HG02943 (cell line): Measurements from ENCODE around the gene MTFR1L.

ENCODE experiments used
- ATAC-seq: cut with Tn5 transposase; IDR thresholded peaks from one replicate; pipeline ENCODE4 v1.9.1; 2021; ENCODE audit warnings: mild to moderate bottlenecking, low read depth, moderate library complexity; ENCODE audit not compliant: unreplicated experiment

MTFR1L gene

GRCh38 chr1:25858906-25859789, 39.4 kb downstream of the MTFR1L start, which contains the start of gene AUNIP:
TSS of gene AUNIP (minus strand) at chr1:25859457. CDS start at chr1:25859357, 100 bp downstream.
- peak; percentile 77 for ATAC-seq

GRCh38 chr1:25861316-25862286, 41.8 kb downstream of the MTFR1L start:
- ATAC-seq, result no peak

GRCh38 chr1:25862785-25863485, 43.2 kb downstream of the MTFR1L start:
- no peak for ATAC-seq

GRCh38 chr1:25863486-25864262, 43.9 kb downstream of the MTFR1L start:
- no peak for ATAC-seq

- ATAC-seq, result no peak
Measured at GRCh38 chr1:25864434-25864833, 44.7 kb downstream of the MTFR1L start.

- no peak for ATAC-seq
Measured at GRCh38 chr1:25866288-25866687, 46.5 kb downstream of the MTFR1L start.

GRCh38 chr1:25867210-25867991, 47.6 kb downstream of the MTFR1L start:
- ATAC-seq, result no peak

GRCh38 chr1:25869909-25870606, 50.3 kb downstream of the MTFR1L start:
- no peak for ATAC-seq

GRCh38 chr1:25870614-25871013, 50.9 kb downstream of the MTFR1L start:
- no peak for ATAC-seq

- ATAC-seq, result no peak
Measured at GRCh38 chr1:25871086-25871703, 51.4 kb downstream of the MTFR1L start.

GRCh38 chr1:25871704-25872494, 52.1 kb downstream of the MTFR1L start:
- ATAC-seq, result no peak

GRCh38 chr1:25872713-25873112, 53.0 kb downstream of the MTFR1L start:
- no peak for ATAC-seq

- ATAC-seq, result no peak
Measured at GRCh38 chr1:25873120-25873519, 53.4 kb downstream of the MTFR1L start.

- no peak for ATAC-seq
Measured at GRCh38 chr1:25874209-25874608, 54.5 kb downstream of the MTFR1L start.

- no peak for ATAC-seq
Measured at GRCh38 chr1:25874635-25875153, 54.9 kb downstream of the MTFR1L start.

- ATAC-seq, result no peak
Measured at GRCh38 chr1:25875154-25875855, 55.6 kb downstream of the MTFR1L start, which contains the start of gene PAQR7. TSS of gene PAQR7 (minus strand) at chr1:25875708. CDS start at chr1:25863839, 11,869 bp downstream.
